Skeletal muscle tissue (tissue), 4 donors: Measurements from ENCODE around the gene TNNC1. TPM values are rescaled to one million over a fixed set of nuclear protein-coding genes. Genes with fewer than 3 reads are reported as not detected.

Experiments used
- H3K27ac ChIP-seq: one replicate; pipeline ENCODE4 v1.7.0; 2013; ENCODE audit warnings: mild to moderate bottlenecking, low read depth, low read length, inconsistent platforms
- H3K27me3 ChIP-seq, 3 donors: one replicate each; pipeline ENCODE4 v1.7.0; 2013; ENCODE audit warnings: low read length in 3 of 3; ENCODE audit not compliant: control insufficient read depth in 3 of 3, insufficient read depth in 3 of 3
- H3K36me3 ChIP-seq, 3 donors: one replicate each; pipeline ENCODE4 v1.7.0; 2013; ENCODE audit warnings: low read length in 3 of 3; ENCODE audit not compliant: control insufficient read depth in 3 of 3, insufficient read depth in 3 of 3
- H3K4me1 ChIP-seq, 3 donors: one replicate each; pipeline ENCODE4 v1.7.0; 2013; ENCODE audit warnings: low read length in 3 of 3, mild to moderate bottlenecking in 3 of 3; ENCODE audit not compliant: control insufficient read depth in 3 of 3, insufficient read depth in 3 of 3
- H3K4me3 ChIP-seq, 3 donors: one replicate each; pipeline ENCODE4 v1.7.0; 2013; ENCODE audit warnings: low read length in 3 of 3
- H3K9ac ChIP-seq, 3 donors: one replicate each; pipeline ENCODE4 v1.7.0; 2013; ENCODE audit warnings: low read length in 3 of 3, mild to moderate bottlenecking in 3 of 3, moderate library complexity in 2 of 3, low read depth in 1 of 3
- H3K9me3 ChIP-seq, 3 donors: one replicate each; pipeline ENCODE4 v1.7.0; 2013; ENCODE audit warnings: low read length in 3 of 3; ENCODE audit not compliant: control insufficient read depth in 3 of 3
- total RNA-seq: library from RNA; depleted of rRNA; stranded (reverse); fragments of >200 nt; gene quantifications from one replicate; pipeline ENCODE4 v1.2.3, GENCODE V29; 2014
- donor health status: Osteomylitis.

The TNNC1 gene
- total RNA-seq, 1 donor from 2014 or later = 461 TPM

DNA sequence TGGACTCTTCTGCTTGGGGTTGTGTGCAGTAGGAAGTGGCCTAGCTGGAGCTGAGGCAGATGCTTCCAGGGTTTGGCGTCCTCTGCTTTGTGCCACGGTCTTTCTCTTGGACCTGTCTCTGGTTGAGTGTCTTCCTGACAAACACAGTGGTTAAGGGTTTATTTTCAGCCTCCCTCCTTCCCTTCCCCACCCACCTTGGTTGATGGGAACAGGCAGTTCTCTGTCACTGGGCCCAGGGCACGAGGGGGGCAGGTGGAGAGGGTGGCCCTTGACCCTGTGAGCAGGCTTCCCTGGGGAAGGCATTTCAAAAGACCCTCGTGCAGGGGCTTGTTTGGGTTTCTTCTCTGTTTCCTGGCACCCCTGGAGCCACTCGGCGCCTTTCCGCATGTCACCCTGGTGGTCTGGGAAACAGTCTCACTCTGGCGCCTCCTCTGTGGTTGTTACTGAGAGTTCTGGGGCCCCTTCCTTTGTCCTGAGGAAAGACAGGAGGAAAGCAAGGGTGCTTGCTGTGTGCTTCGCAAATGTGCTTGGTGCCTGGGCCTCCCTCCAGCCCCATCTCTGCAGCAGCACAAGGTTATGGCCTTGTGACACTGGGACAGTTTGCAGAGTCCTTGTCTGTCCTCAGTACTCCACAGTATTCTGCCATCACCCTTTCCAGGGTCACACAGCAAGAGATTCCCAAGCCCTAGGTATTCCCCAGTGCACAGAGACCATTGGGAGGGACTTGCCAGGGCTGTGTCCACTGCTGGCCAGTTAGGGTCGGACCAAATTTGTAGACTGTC, 31.0 kb upstream of the TNNC1 start:
- H3K36me3 ChIP-seq = peaks cover 73 to 77% (median 75%) of the 10 kb centered on the region in 3 donors
- peak overlapping the region in 2 of 3 donors; percentile 33 to 60 for H3K9ac ChIP-seq
- no peaks in the 10 kb centered on the region for H3K27me3 ChIP-seq
- H3K4me3 ChIP-seq = no peak overlapping the region
- peaks cover 23 to 34% (median 30%) of the 10 kb centered on the region in 3 donors for H3K4me1 ChIP-seq
- no peak overlapping the region for H3K27ac ChIP-seq
- H3K9me3 ChIP-seq = no peaks in the 10 kb centered on the region

DNA sequence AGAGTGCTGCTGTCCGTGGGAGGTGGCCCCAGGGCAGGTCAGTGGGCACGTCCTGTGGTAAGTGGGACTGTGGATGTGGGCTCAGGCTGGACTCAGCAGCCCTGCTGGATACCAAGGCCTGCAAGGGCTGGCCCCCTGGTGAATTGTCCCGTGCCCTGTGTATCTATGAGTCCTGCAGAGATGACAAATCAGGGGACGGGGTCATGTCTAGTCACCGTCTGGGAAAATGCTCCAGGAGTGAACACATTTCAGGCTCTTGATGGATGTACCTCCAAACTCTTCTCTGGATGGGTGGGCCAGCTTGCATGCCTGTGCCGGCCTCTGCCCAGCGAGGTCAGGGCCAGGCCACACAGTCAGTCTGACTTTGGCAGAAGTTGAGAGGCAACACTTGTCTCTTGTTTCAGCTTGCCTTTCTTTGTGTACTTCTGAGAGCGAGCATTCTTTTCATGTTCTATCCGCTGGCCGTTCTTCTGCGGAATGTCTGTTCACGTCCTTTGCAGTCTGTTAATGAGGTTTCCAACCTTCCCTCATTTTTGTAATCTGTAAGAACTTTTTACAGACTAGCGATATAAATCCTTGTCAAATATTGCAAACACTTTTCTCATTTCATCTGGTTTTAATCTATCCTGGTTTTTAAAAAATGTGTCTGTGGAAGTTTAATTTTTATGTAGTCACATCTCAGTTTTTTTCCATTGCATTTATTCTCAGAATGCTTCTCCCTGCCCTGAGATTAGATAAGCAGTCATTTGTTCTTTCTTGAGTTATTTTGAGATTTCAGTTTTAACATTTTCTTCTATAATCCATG, 29.9 kb upstream of the TNNC1 start:
- no peaks in the 10 kb centered on the region for H3K27me3 ChIP-seq
- H3K4me3 ChIP-seq = no peak overlapping the region
- peak overlapping the region; percentile 10 for H3K27ac ChIP-seq
- peak overlapping the region in 2 of 3 donors; percentile 45 to 54 for H3K9ac ChIP-seq
- H3K4me1 ChIP-seq = peaks cover 15 to 27% (median 25%) of the 10 kb centered on the region in 3 donors
- peaks cover 73 to 80% (median 78%) of the 10 kb centered on the region in 3 donors for H3K36me3 ChIP-seq
- H3K9me3 ChIP-seq = no peaks in the 10 kb centered on the region

- Histone ChIP-seq H3K36me3 (peaks cover 75 to 82% (median 78%) of the 10 kb centered on the region in 3 donors), H3K27ac (peak overlapping the region; percentile 10)
These were observed 29.2 kb upstream of the TNNC1 start for GRCh38 chr3:52483081-52483480.

GRCh38 chr3:52481819-52482521, 28.1 kb upstream of the TNNC1 start:
- Histone ChIP-seq H3K27me3 (no peaks in the 10 kb centered on the region), H3K36me3 (peaks cover 77 to 83% (median 78%) of the 10 kb centered on the region in 3 donors), H3K9me3 (no peaks in the 10 kb centered on the region), H3K4me3 (no peak overlapping the region), H3K9ac (no peak overlapping the region), H3K4me1 (peaks cover 15 to 27% (median 25%) of the 10 kb centered on the region in 3 donors), H3K27ac (no peak overlapping the region)

More at GRCh38 chr3:52483081-52483480, 29.2 kb upstream of the TNNC1 start:
- H3K4me3 ChIP-seq = no peak overlapping the region
- no peaks in the 10 kb centered on the region for H3K27me3 ChIP-seq
- H3K9me3 ChIP-seq = no peaks in the 10 kb centered on the region
- H3K4me1 ChIP-seq = peaks cover 15 to 27% (median 25%) of the 10 kb centered on the region in 3 donors
- H3K9ac ChIP-seq = peak overlapping the region in 1 of 3 donors; percentile 45

DNA sequence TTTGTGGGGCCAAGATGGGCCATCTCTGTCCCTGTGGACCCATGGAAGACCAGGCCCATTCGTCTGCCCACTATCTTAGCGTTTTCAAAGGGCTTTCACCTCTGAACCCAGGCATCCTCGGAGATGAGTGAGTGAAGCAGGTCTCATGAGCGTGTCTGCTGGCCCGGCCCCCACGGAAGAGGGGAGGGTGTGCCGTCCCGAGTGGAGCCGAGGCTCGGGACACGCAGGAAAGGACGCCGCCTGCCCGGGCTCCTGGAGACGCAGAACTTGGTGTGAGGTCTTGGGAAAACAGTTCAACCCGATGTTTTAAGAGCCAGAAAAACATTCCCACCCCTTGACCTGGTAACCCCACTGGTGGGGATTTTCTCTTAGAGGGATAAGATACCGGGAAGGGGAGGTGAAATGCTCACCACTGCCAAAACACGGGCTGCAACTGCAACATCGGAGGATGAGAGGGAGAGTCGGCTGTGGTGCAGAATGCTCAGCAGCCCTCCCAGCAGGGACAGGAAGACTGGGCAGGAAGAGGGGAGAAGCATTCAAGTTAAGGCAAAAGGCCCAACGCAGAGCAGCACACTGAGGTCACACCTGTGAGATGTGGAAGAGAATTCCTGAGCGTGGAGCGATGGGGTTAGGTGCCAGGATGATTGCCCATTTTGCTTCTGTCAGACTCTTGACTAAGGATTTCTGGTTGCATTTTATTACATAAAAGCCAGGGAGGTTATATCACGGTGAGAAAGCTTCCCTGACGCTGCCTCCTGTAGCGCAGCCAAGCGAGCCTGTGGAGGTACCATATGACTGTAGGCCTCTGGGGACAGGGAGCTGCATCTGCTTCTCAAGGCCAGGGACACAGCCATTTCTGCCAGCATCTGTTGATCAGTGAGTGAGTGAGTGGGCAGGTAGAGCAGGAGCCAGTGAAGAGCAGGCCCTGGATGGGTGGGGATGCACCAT, 27.2 kb upstream of the TNNC1 start:
- H3K27ac ChIP-seq = no peak overlapping the region
- H3K4me1 ChIP-seq = peaks cover 15 to 27% (median 25%) of the 10 kb centered on the region in 3 donors
- H3K27me3 ChIP-seq = no peaks in the 10 kb centered on the region
- H3K9ac ChIP-seq = peak overlapping the region in 1 of 3 donors; percentile 20
- H3K9me3 ChIP-seq = no peaks in the 10 kb centered on the region
- peaks cover 77 to 82% (median 79%) of the 10 kb centered on the region in 3 donors for H3K36me3 ChIP-seq
- no peak overlapping the region for H3K4me3 ChIP-seq

- Histone ChIP-seq H3K9ac (no peak overlapping the region), H3K27ac (no peak overlapping the region)
These were observed 26.2 kb upstream of the TNNC1 start for GRCh38 chr3:52479877-52480575.

DNA sequence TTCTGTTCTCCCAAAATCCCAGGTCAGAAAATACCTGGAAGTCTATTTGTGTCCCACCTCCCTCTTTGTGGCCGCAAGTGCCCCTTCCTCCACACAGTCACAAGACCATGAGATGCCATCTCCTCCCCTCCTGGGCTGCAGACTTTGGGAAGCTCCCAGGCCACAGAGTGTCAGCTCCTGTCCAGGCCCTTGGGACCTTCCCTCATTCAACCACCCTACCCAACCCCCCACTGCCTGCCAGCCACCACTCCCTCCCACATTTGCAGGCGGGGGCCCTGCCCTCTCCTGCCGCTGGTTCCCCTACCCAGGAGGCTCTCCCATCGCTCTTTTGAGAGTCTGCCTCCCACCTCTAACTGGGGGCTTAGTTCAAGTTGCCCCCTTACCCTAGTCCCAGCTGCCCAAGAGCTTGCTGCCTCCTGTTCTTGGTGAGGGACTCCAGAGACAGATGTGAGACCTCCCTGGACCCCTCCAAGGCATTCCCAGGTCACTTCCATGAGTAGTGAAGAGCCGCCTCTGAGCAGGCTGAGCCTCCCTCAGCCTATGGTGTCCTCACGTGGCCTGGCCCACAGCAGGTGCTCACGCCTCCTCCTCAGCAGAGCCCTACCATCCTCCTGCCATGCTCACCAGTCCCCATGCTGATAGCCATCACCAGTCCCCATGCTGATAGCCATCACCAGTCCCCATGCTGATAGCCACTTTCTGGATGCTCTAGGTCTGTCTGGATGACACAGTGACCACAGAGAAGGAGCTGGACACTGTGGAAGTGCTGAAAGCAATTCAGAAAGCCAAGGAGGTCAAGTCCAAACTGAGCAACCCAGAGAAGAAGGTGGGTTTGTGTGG, 25.4 kb upstream of the TNNC1 start:
- Histone ChIP-seq H3K27me3 (no peaks in the 10 kb centered on the region), H3K9me3 (no peaks in the 10 kb centered on the region), H3K9ac (peak overlapping the region in 1 of 3 donors; percentile 8), H3K36me3 (peaks cover 81 to 86% (median 84%) of the 10 kb centered on the region in 3 donors), H3K4me1 (peaks cover 7 to 15% (median 14%) of the 10 kb centered on the region in 3 donors), H3K4me3 (no peak overlapping the region), H3K27ac (no peak overlapping the region)

More at GRCh38 chr3:52479877-52480575, 26.2 kb upstream of the TNNC1 start:
- H3K27me3 ChIP-seq = no peaks in the 10 kb centered on the region
- H3K36me3 ChIP-seq = peaks cover 79 to 83% (median 79%) of the 10 kb centered on the region in 3 donors
- H3K4me1 ChIP-seq = peaks cover 14 to 22% (median 21%) of the 10 kb centered on the region in 3 donors
- H3K4me3 ChIP-seq = no peak overlapping the region
- H3K9me3 ChIP-seq = no peaks in the 10 kb centered on the region

DNA sequence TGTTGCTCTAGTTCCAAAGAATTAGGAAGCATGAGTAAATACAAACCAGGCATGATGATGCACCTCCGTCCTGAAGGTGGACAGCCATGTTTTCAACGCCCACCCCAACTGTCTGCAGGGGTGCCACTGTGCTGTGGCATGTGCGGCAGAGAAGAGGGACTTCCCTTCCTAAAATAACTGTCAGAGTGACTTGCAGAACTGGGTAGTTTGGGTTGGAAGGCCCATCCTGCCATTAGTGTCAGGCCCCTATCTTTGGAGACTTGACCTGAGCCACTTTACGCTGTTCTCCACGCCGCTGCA, 23.9 kb upstream of the TNNC1 start:
- Histone ChIP-seq H3K27ac (no peak overlapping the region), H3K36me3 (peaks cover 87 to 97% (median 94%) of the 10 kb centered on the region in 3 donors), H3K4me1 (peaks cover 0 to 4% (median 1%) of the 10 kb centered on the region in 3 donors), H3K9ac (no peak overlapping the region), H3K9me3 (no peaks in the 10 kb centered on the region), H3K4me3 (no peak overlapping the region), H3K27me3 (no peaks in the 10 kb centered on the region)
